NCI-H1417 treated with DMSO at 0.1 percent for 48 hours (cell line): ENCODE data around the gene RPS19.

ENCODE experiments used
- DNase-seq: peaks from one replicate; lab custom pipeline; 2025; lab: John Stamatoyannopoulos, UW

Gene RPS19

GRCh38 chr19:41879080-41879479 lies 19.0 kb downstream of the RPS19 start:
- DNase-seq = no peak

- no peak for DNase-seq
Measured at GRCh38 chr19:41879670-41880328, 19.7 kb downstream of the RPS19 start.

GRCh38 chr19:41880329-41880708 lies 20.3 kb downstream of the RPS19 start:
- DNase-seq = no peak

GRCh38 chr19:41882568-41883462 lies 22.8 kb downstream of the RPS19 start, which contains the start of gene ARHGEF1:
ARHGEF1 (plus strand) TSS chr19:41883184; CDS start chr19:41888083, 4,899 bp downstream.
- no peak for DNase-seq

GRCh38 chr19:41883463-41883820 lies 23.4 kb downstream of the RPS19 start:
- no peak for DNase-seq

- peak; percentile 86 for DNase-seq
Measured at GRCh38 chr19:41883821-41884733, 24.0 kb downstream of the RPS19 start.

- no peak for DNase-seq
Measured at GRCh38 chr19:41886761-41887710, 27.0 kb downstream of the RPS19 start.

- no peak for DNase-seq
Measured at GRCh38 chr19:41887711-41888382, 27.8 kb downstream of the RPS19 start.

- DNase-seq = no peak
Measured at GRCh38 chr19:41888926-41889325, 28.9 kb downstream of the RPS19 start.

- DNase-seq = no peak
Measured at GRCh38 chr19:41889896-41890295, 29.8 kb downstream of the RPS19 start.

GRCh38 chr19:41890936-41891335 lies 30.9 kb downstream of the RPS19 start:
- DNase-seq = no peak

- DNase-seq = no peak
Measured at GRCh38 chr19:41892173-41892902, 32.3 kb downstream of the RPS19 start.

GRCh38 chr19:41893899-41894298 lies 33.8 kb downstream of the RPS19 start:
- DNase-seq = no peak

- no peak for DNase-seq
Measured at GRCh38 chr19:41894350-41894749, 34.3 kb downstream of the RPS19 start.

- DNase-seq = no peak
Measured at GRCh38 chr19:41895745-41896580, 35.9 kb downstream of the RPS19 start.

- DNase-seq = no peak
Measured at GRCh38 chr19:41896581-41896942, 36.5 kb downstream of the RPS19 start.

- DNase-seq = no peak
Measured at GRCh38 chr19:41897181-41897580, 37.1 kb downstream of the RPS19 start.

GRCh38 chr19:41897820-41898219 lies 37.8 kb downstream of the RPS19 start:
- DNase-seq = no peak

GRCh38 chr19:41898235-41898634 lies 38.2 kb downstream of the RPS19 start:
- DNase-seq = no peak
